ENCODE results near the gene BPIFB6. TPM values are rescaled to one million over a fixed set of nuclear protein-coding genes. Genes with fewer than 3 reads are reported as not detected.

Gene BPIFB6
- total and polyA plus RNA-seq, 2 donors from 2014 or later: not detected

DNA sequence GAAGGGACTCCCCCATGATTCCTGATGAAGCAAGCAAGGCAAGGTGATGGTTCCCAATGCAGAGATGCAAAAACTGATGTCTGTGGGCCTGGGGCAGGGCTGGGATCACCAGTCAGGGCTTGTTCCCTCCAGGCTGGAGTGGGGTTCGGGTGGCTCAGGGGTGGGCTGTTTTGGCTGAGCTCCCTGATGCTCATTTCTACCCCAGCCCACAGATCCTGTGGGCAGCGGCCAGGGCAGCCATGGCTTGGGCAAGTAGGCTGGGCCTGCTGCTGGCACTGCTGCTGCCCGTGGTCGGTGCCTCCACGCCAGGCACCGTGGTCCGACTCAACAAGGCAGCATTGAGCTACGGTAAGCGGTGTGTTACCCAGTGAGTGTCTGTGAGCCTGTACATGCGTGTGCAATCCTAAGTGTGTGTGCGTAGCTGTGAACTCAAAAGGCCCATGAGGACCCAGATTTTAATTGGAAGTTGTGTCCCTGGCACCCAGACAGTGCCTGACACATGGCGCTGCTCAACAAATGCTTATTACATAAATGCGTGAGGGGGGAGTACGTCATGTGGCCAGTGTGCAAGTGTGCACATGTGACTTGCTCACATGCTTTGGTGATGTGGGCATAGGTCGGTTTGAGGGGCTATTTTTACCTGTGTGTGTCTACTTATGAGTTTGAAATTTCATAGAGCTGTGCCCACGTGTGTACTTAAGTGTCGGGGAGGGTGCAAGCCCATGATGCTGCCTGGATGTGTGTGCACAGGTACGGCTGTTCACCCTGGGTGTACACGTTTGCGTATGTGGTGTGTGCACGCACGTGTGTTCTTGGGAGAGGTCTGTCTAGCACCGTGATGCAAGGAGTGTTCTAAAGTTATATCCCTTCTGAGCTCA is 22.9 kb upstream of the BPIFB6 start:
- DNase-seq (no peak), FAIRE-seq (no peak)
- no peak overlapping the region for H3K9ac ChIP-seq (ENCODE audit: low read length in 3 of 3)
- H3K9me3 ChIP-seq (ENCODE audit: control insufficient read depth in 2 of 3, insufficient read depth in 1 of 3, low read length in 3 of 3): peaks cover 0 to 4% (median 0%) of the 10 kb centered on the region in 3 donors
- H3K4me1 ChIP-seq (ENCODE audit: control insufficient read depth in 2 of 3, insufficient read depth in 2 of 3, low read depth in 1 of 3, low read length in 3 of 3): peaks cover 0 to 3% (median 0%) of the 10 kb centered on the region in 3 donors
- intact Hi-C loops (cut with DNase I): no loop called here
- no peaks in the 10 kb centered on the region for H3K27me3 ChIP-seq (ENCODE audit: control insufficient read depth, insufficient read depth, low read length)
- H3K36me3 ChIP-seq (ENCODE audit: control insufficient read depth in 2 of 3, insufficient read depth in 3 of 3, low read length in 3 of 3): no peaks in the 10 kb centered on the region
- H3K4me3 ChIP-seq (ENCODE audit: low read length in 3 of 3): no peak overlapping the region
- H3K27ac ChIP-seq (ENCODE audit: low read depth in 2 of 2, low read length in 2 of 2): no peak overlapping the region
- TF ChIP-seq, protein P1, sequence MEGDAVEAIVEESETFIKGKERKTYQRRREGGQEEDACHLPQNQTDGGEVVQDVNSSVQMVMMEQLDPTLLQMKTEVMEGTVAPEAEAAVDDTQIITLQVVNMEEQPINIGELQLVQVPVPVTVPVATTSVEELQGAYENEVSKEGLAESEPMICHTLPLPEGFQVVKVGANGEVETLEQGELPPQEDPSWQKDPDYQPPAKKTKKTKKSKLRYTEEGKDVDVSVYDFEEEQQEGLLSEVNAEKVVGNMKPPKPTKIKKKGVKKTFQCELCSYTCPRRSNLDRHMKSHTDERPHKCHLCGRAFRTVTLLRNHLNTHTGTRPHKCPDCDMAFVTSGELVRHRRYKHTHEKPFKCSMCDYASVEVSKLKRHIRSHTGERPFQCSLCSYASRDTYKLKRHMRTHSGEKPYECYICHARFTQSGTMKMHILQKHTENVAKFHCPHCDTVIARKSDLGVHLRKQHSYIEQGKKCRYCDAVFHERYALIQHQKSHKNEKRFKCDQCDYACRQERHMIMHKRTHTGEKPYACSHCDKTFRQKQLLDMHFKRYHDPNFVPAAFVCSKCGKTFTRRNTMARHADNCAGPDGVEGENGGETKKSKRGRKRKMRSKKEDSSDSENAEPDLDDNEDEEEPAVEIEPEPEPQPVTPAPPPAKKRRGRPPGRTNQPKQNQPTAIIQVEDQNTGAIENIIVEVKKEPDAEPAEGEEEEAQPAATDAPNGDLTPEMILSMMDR (IDR thresholded peaks at IDR 0.05; ENCODE audit: borderline replicate concordance, extremely low read depth, insufficient read depth): no peak

- intact Hi-C loops (cut with DNase I): no loop called here
- no peaks in the 10 kb centered on the region for H3K36me3 ChIP-seq (ENCODE audit: control insufficient read depth in 2 of 3, insufficient read depth in 3 of 3, low read length in 3 of 3)
- DNase-seq: peak in 4 of 5 donors; percentile 57 to 73 (median 62)
- peaks cover 0 to 4% (median 0%) of the 10 kb centered on the region in 3 donors for H3K9me3 ChIP-seq (ENCODE audit: control insufficient read depth in 2 of 3, insufficient read depth in 1 of 3, low read length in 3 of 3)
- FAIRE-seq: no peak
- TF ChIP-seq, protein P1 (IDR thresholded peaks at IDR 0.05; ENCODE audit: borderline replicate concordance, extremely low read depth, insufficient read depth): no peak
- H3K4me3 ChIP-seq (ENCODE audit: low read length in 3 of 3): no peak overlapping the region
- H3K4me1 ChIP-seq (ENCODE audit: control insufficient read depth in 2 of 3, insufficient read depth in 2 of 3, low read depth in 1 of 3, low read length in 3 of 3): peaks cover 0 to 3% (median 0%) of the 10 kb centered on the region in 3 donors
- H3K27ac ChIP-seq (ENCODE audit: low read depth in 2 of 2, low read length in 2 of 2): no peak overlapping the region
- H3K27me3 ChIP-seq (ENCODE audit: control insufficient read depth, insufficient read depth, low read length): no peaks in the 10 kb centered on the region
- no peak overlapping the region for H3K9ac ChIP-seq (ENCODE audit: low read length in 3 of 3)
Measured at GRCh38 chr20:33009214-33010132, 22.0 kb upstream of the BPIFB6 start.

- Histone ChIP-seq H3K36me3 (ENCODE audit: control insufficient read depth in 2 of 3, insufficient read depth in 3 of 3, low read length in 3 of 3) (no peaks in the 10 kb centered on the region), H3K27me3 (ENCODE audit: control insufficient read depth, insufficient read depth, low read length) (no peaks in the 10 kb centered on the region), H3K9me3 (ENCODE audit: control insufficient read depth in 2 of 3, insufficient read depth in 1 of 3, low read length in 3 of 3) (peaks cover 0 to 4% (median 0%) of the 10 kb centered on the region in 3 donors), H3K27ac (ENCODE audit: low read depth in 2 of 2, low read length in 2 of 2) (no peak overlapping the region), H3K4me3 (ENCODE audit: low read length in 3 of 3) (no peak overlapping the region), H3K4me1 (ENCODE audit: control insufficient read depth in 2 of 3, insufficient read depth in 2 of 3, low read depth in 1 of 3, low read length in 3 of 3) (peaks cover 0 to 3% (median 0%) of the 10 kb centered on the region in 3 donors), H3K9ac (ENCODE audit: low read length in 3 of 3) (no peak overlapping the region)
- no peak for DNase-seq
- TF ChIP-seq, protein P1 (IDR thresholded peaks at IDR 0.05; ENCODE audit: borderline replicate concordance, extremely low read depth, insufficient read depth): no peak
- FAIRE-seq: no peak
- intact Hi-C loops (cut with DNase I): no loop called here
Measured at GRCh38 chr20:33010133-33010504, 21.3 kb upstream of the BPIFB6 start.
